H1 (cell line): ENCODE results near the gene TCEAL6. TPM values are rescaled to one million over a fixed set of nuclear protein-coding genes. Genes with fewer than 3 reads are reported as not detected.
A peak's percentile ranks its signal among the peaks of the same experiment; 100 is the strongest.

Experiments
- CTCF ChIA-PET: fragments of 300-600 bp; sonication (Branson Sonifier 250); formaldehyde crosslinking; loops from one replicate; lab custom pipeline; 2021; ENCODE audit not compliant: partially characterized antibody; lab: Charles Lee
- POLR2A ChIA-PET: fragments of 300-600 bp; sonication (Branson Sonifier 250); formaldehyde crosslinking; loops from one replicate; lab custom pipeline; 2021; ENCODE audit warnings: inconsistent platforms; ENCODE audit not compliant: partially characterized antibody; lab: Charles Lee
- DNase-seq, 2 experiments: peaks; one replicate each; pipeline versions ENCODE4 v3.0.0 to v3.0.0-alpha.2; 2010 to 2022; ENCODE audit warnings: low spot score in 2 of 2, low read depth in 1 of 2, mixed read lengths in 1 of 2
- FAIRE-seq: peaks from 2 replicates; lab custom pipeline; 2011; peaks lifted over from hg19 to GRCh38; lab: Jason Lieb, UNC
- H2AFZ ChIP-seq: 2 replicates; pipeline ENCODE4 v1.8.1; 2012; ENCODE audit warnings: low read length, inconsistent platforms
- H2AK5ac ChIP-seq: 2 replicates; pipeline ENCODE4 v1.6.1; 2013; ENCODE audit warnings: low read depth, low read length
- H2BK120ac ChIP-seq: replicated peaks from 2 replicates; pipeline ENCODE3; 2013; ENCODE audit warnings: low read depth, low read length, inconsistent platforms
- H2BK12ac ChIP-seq: 2 replicates; pipeline ENCODE4 v1.6.1; 2013; ENCODE audit warnings: low read depth, low read length
- H2BK15ac ChIP-seq: 2 replicates; pipeline ENCODE4 v1.6.1; 2013; ENCODE audit warnings: low read length
- H2BK20ac ChIP-seq: 2 replicates; pipeline ENCODE4 v1.6.1; 2013; ENCODE audit warnings: low read length
- H2BK5ac ChIP-seq: 2 replicates; pipeline ENCODE4 v1.6.1; 2013; ENCODE audit warnings: low read depth, low read length
- H3K14ac ChIP-seq: 2 replicates; pipeline ENCODE4 v1.6.1; 2013; ENCODE audit warnings: inconsistent platforms; ENCODE audit not compliant: insufficient read length
- H3K18ac ChIP-seq: 2 replicates; pipeline ENCODE4 v1.6.1; 2013; ENCODE audit warnings: low read length; ENCODE audit errors: extremely low read depth
- H3K23ac ChIP-seq: 2 replicates; pipeline ENCODE4 v1.6.1; 2013; ENCODE audit warnings: inconsistent platforms; ENCODE audit not compliant: insufficient read length
- H3K23me2 ChIP-seq: 2 replicates; pipeline ENCODE4 v1.6.1; 2013; ENCODE audit warnings: low read depth, low read length
- H3K27ac ChIP-seq: 2 replicates; pipeline ENCODE4 v1.6.1; 2011; ENCODE audit warnings: low read depth, low read length, inconsistent platforms
- H3K27me3 ChIP-seq, 4 experiments: replicated peaks in 1 of 4; 1 replicate in 1 of 4; 2 replicates in 3 of 4; pipeline versions ENCODE4 v1.6.1 to v1.8.1; 2011 to 2013; ENCODE audit warnings: low read length in 3 of 4, mild to moderate bottlenecking in 3 of 4, inconsistent platforms in 2 of 4, mixed read lengths in 2 of 4, moderate library complexity in 1 of 4; ENCODE audit not compliant: control insufficient read depth in 3 of 4, insufficient read depth in 3 of 4; ENCODE audit errors: extremely low read depth in 1 of 4
- H3K36me3 ChIP-seq, 4 experiments: 2 replicates each; pipeline versions ENCODE4 v1.6.1 to v1.8.1; 2011 to 2013; ENCODE audit warnings: mild to moderate bottlenecking in 4 of 4, low read length in 3 of 4, moderate library complexity in 2 of 4, control low read depth in 1 of 4, inconsistent platforms in 1 of 4; ENCODE audit not compliant: insufficient read depth in 4 of 4, control insufficient read depth in 2 of 4
- H3K4ac ChIP-seq: replicated peaks from 2 replicates; pipeline ENCODE3; 2013; ENCODE audit warnings: low read length, low read depth, mixed read lengths, inconsistent platforms; ENCODE audit not compliant: insufficient read length
- H3K4me1 ChIP-seq, 4 experiments: replicated peaks in 1 of 4; 1 replicate in 1 of 4; 2 replicates in 3 of 4; pipeline versions ENCODE4 v1.6.1 to v1.8.1; 2011 to 2013; ENCODE audit warnings: low read length in 3 of 4, inconsistent platforms in 2 of 4, mixed read lengths in 1 of 4; ENCODE audit not compliant: insufficient read depth in 4 of 4, control insufficient read depth in 3 of 4
- H3K4me2 ChIP-seq, 2 experiments: 2 replicates each; pipeline versions ENCODE4 v1.6.1 to v1.8.1; 2011 to 2013; ENCODE audit warnings: low read depth in 2 of 2, low read length in 2 of 2, control low read depth in 1 of 2, inconsistent platforms in 1 of 2, mild to moderate bottlenecking in 1 of 2; ENCODE audit not compliant: insufficient read depth in 1 of 2
- H3K4me3 ChIP-seq, 4 experiments: fragments of 200-600, 300-600 bp in 1 of 4; sonication (generic), shearing (Covaris generic), sonication (Bioruptor Twin) in 1 of 4; 2 replicates each; pipeline versions ENCODE4 v1.5.1 to v1.8.1; 2011 to 2016; ENCODE audit warnings: low read length in 4 of 4, low read depth in 3 of 4, control low read depth in 2 of 4, inconsistent platforms in 2 of 4, mild to moderate bottlenecking in 2 of 4, mixed read lengths in 1 of 4, moderate library complexity in 1 of 4; ENCODE audit not compliant: insufficient read depth in 2 of 4; ENCODE audit errors: extremely low read depth in 1 of 4
- H3K56ac ChIP-seq: replicated peaks from 2 replicates; pipeline ENCODE3; 2013; ENCODE audit warnings: low read depth, mild to moderate bottlenecking, mixed read lengths, low read length, inconsistent platforms; ENCODE audit not compliant: insufficient read length
- H3K79me1 ChIP-seq: 2 replicates; pipeline ENCODE4 v1.6.1; 2013; ENCODE audit warnings: low read depth, low read length, control low read depth
- H3K79me2 ChIP-seq, 2 experiments: 2 replicates each; pipeline versions ENCODE4 v1.6.1 to v1.8.1; 2012 to 2013; ENCODE audit warnings: low read length in 2 of 2, mild to moderate bottlenecking in 2 of 2, inconsistent platforms in 1 of 2; ENCODE audit not compliant: insufficient read depth in 2 of 2, control insufficient read depth in 1 of 2
- H3K9ac ChIP-seq, 4 experiments: replicated peaks in 1 of 4; 1 replicate in 1 of 4; 2 replicates in 3 of 4; pipeline versions ENCODE4 v1.6.1 to v1.8.1; 2011 to 2013; ENCODE audit warnings: low read depth in 3 of 4, low read length in 3 of 4, control low read depth in 2 of 4, mild to moderate bottlenecking in 2 of 4, moderate library complexity in 2 of 4, inconsistent platforms in 1 of 4; ENCODE audit errors: extremely low read depth in 1 of 4
- H3K9me3 ChIP-seq, 2 experiments: 2 replicates each; pipeline versions ENCODE4 v1.6.1 to v1.8.1; 2012 to 2013; ENCODE audit warnings: mild to moderate bottlenecking in 2 of 2, moderate library complexity in 2 of 2, control low read depth in 1 of 2, inconsistent platforms in 1 of 2, low read depth in 1 of 2, low read length in 1 of 2, mixed read lengths in 1 of 2; ENCODE audit not compliant: insufficient read depth in 2 of 2
- H4K20me1 ChIP-seq, 2 experiments: replicated peaks in 1 of 2; 2 replicates each; pipeline versions ENCODE3 to v1.8.1; 2011 to 2013; ENCODE audit warnings: inconsistent platforms in 2 of 2, low read length in 2 of 2, mild to moderate bottlenecking in 1 of 2; ENCODE audit not compliant: insufficient read depth in 2 of 2, control insufficient read depth in 1 of 2
- H4K5ac ChIP-seq: 2 replicates; pipeline ENCODE4 v1.6.1; 2013; ENCODE audit warnings: low read length, low read depth, mixed read lengths, inconsistent platforms; ENCODE audit not compliant: insufficient read length
- H4K8ac ChIP-seq: 2 replicates; pipeline ENCODE4 v1.8.0; 2013; ENCODE audit warnings: mild to moderate bottlenecking, moderate library complexity, low read length, inconsistent platforms; ENCODE audit not compliant: insufficient read depth; ENCODE audit errors: extremely low read depth
- H4K91ac ChIP-seq: replicated peaks from 2 replicates; pipeline ENCODE3; 2013; ENCODE audit warnings: low read length, mixed read lengths, inconsistent platforms; ENCODE audit not compliant: insufficient read length
- CBX5 ChIP-seq: fragments of 300-800, 300-1000 bp; sonication (generic); IDR thresholded peaks from 2 replicates; pipeline ENCODE4 v1.7.1; 2016; ENCODE audit warnings: antibody characterized with exemption, low read length, low read depth
- E2F6 ChIP-seq: IDR thresholded peaks from 2 replicates; pipeline ENCODE4 v1.6.1; 2012; ENCODE audit warnings: inconsistent platforms
- EGR1 ChIP-seq: IDR thresholded peaks from 2 replicates; pipeline ENCODE4 v1.6.1; 2011; ENCODE audit warnings: low read depth, low read length, borderline replicate concordance
- JUN ChIP-seq: IDR thresholded peaks from 2 replicates; pipeline ENCODE4 v1.6.1; 2011; ENCODE audit warnings: low read depth, mild to moderate bottlenecking, improper control_type of control experiment, low read length
- MAX ChIP-seq: IDR thresholded peaks from 2 replicates; pipeline ENCODE4 v1.6.1; 2012; ENCODE audit warnings: inconsistent platforms
- RBBP5 ChIP-seq: IDR thresholded peaks from 2 replicates; pipeline ENCODE4 v1.7.1; 2012; ENCODE audit warnings: low read depth, mild to moderate bottlenecking, inconsistent platforms, low read length, moderate library complexity, borderline replicate concordance
- SP2 ChIP-seq: IDR thresholded peaks from 2 replicates; pipeline ENCODE4 v1.6.1; 2012; ENCODE audit warnings: mild to moderate bottlenecking, low read length, inconsistent platforms
- WGBS, 2 experiments: shearing (Covaris generic) in 1 of 2; methylation state at CpG; one replicate each; pipeline versions ENCODE4 v1.1.6 to v1.1.7; 2013 to 2015; ENCODE audit warnings: low lambda C conversion rate in 2 of 2, mixed read lengths in 2 of 2, inconsistent platforms in 1 of 2, low coverage in 1 of 2, missing lambda C conversion rate in 1 of 2; ENCODE audit not compliant: insufficient replicate concordance in 2 of 2, insufficient coverage in 1 of 2, insufficient read length in 1 of 2; ENCODE audit errors: extremely low coverage in 1 of 2, missing lambda C conversion rate in 1 of 2; 5-methylcytosine and 5-hydroxymethylcytosine counted together
- polyA plus RNA-seq, 7 experiments: library from polyadenylated mRNA; depleted of rRNA in 3 of 7; stranded (reverse) in 5 of 7; unstranded in 2 of 7; fragments of >200 nt in 5 of 7; fragments of 200-250 nt in 2 of 7; gene quantifications; 1 replicate in 5 of 7; 2 replicates in 1 of 7; 4 replicates in 1 of 7; pipeline versions ENCODE4 v1.2.1 to v1.2.3, GENCODE V29; 2011 to 2013; ENCODE audit warnings: missing spikeins in 2 of 7, mixed read lengths in 2 of 7
- total RNA-seq: library from RNA; stranded (reverse); fragmentation: NEBNext Ultra II Directional; extraction: Animal tissue kit (Norgen Biotek cat#: 25700); gene quantifications from 2 replicates; pipeline ENCODE4 v1.2.1, GENCODE V29; 2021

TCEAL6 gene
- total and polyA plus RNA-seq, 2 of the 8 experiments (the other 6 are each of a cell fraction or from before 2014, with no cell fraction given): not detected

DNA sequence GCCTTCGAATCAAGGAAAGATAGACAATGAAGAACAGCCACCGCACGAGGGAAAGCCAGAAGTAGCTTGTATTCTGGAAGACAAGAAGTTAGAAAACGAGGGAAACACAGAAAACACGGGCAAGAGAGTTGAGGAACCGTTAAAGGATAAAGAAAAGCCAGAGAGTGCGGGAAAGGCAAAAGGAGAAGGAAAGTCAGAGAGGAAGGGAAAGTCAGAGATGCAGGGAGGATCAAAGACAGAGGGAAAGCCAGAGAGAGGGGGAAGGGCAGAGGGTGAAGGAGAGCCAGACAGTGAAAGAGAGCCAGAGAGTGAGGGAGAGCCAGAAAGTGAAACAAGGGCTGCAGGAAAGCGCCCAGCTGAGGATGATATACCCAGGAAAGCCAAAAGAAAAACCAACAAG lies 15.4 kb downstream of the TCEAL6 start:
- H2BK5ac ChIP-seq: no peak overlapping the region
- no peaks in the 10 kb centered on the region for H3K36me3 ChIP-seq
- H2AK5ac ChIP-seq: no peak overlapping the region
- no peak overlapping the region for H4K5ac ChIP-seq
- DNase-seq (no peak), FAIRE-seq (no peak)
- no peak overlapping the region for H3K18ac ChIP-seq
- no peak overlapping the region for H3K4me3 ChIP-seq
- no peaks in the 10 kb centered on the region for H3K79me1 ChIP-seq
- H2BK120ac ChIP-seq: no peak overlapping the region
- peaks cover 5% of the 10 kb centered on the region; the same call in 1 of the 2 replicates for H3K23me2 ChIP-seq
- H3K9ac ChIP-seq: no peak overlapping the region
- H3K4me2 ChIP-seq: peak overlapping the region in 1 of 2 experiments; percentile 73; a peak in 1 of 4 replicates
- no peaks in the 10 kb centered on the region for H3K27me3 ChIP-seq
- no peak overlapping the region for H4K91ac ChIP-seq
- H3K14ac ChIP-seq: no peak overlapping the region
- POLR2A ChIA-PET: no interaction called here
- H2BK15ac ChIP-seq: no peak overlapping the region
- H3K79me2 ChIP-seq: no peaks in the 10 kb centered on the region
- no peak overlapping the region for H2AFZ ChIP-seq
- peaks cover 14 to 27% of the 10 kb centered on the region in 2 experiments; a peak in 3 of 4 replicates for H3K9me3 ChIP-seq
- H3K4ac ChIP-seq: no peak overlapping the region
- H4K20me1 ChIP-seq: no peaks in the 10 kb centered on the region
- H3K27ac ChIP-seq: no peak overlapping the region
- 81% methylated on average over 4 of the region's 8 CpGs; no CpG with 5 or more reads in 1 of the 2 experiments for WGBS, 2 experiments
- no peak overlapping the region for H4K8ac ChIP-seq
- peaks cover 0 to 3% (median 0%) of the 10 kb centered on the region in 4 experiments; a peak in 1 of 7 replicates for H3K4me1 ChIP-seq
- H2BK20ac ChIP-seq: no peak overlapping the region
- no peak for TF ChIP-seq JUN
- no peak for TF ChIP-seq E2F6
- TF ChIP-seq MAX: no peak
- no peak for TF ChIP-seq EGR1
- TF ChIP-seq SP2: no peak
- no peak for TF ChIP-seq CBX5
- no peak for TF ChIP-seq RBBP5
- TF ChIP-seq, all 59 proteins: peak for 0
- Histone ChIP-seq H3K23ac (no peak overlapping the region), H2BK12ac (no peak overlapping the region), H3K56ac (no peak overlapping the region)
- CTCF ChIA-PET: no interaction called here
